Stimulated activated naive CD4-positive, alpha-beta T cell treated with Interleukin-2 at 50 U/mL for 16 hours (primary cell): ENCODE data around the gene SUPT6H.

ENCODE experiments used
- DNase-seq: peaks from one replicate; lab custom pipeline; 2025; lab: John Stamatoyannopoulos, UW

Gene SUPT6H

DNA sequence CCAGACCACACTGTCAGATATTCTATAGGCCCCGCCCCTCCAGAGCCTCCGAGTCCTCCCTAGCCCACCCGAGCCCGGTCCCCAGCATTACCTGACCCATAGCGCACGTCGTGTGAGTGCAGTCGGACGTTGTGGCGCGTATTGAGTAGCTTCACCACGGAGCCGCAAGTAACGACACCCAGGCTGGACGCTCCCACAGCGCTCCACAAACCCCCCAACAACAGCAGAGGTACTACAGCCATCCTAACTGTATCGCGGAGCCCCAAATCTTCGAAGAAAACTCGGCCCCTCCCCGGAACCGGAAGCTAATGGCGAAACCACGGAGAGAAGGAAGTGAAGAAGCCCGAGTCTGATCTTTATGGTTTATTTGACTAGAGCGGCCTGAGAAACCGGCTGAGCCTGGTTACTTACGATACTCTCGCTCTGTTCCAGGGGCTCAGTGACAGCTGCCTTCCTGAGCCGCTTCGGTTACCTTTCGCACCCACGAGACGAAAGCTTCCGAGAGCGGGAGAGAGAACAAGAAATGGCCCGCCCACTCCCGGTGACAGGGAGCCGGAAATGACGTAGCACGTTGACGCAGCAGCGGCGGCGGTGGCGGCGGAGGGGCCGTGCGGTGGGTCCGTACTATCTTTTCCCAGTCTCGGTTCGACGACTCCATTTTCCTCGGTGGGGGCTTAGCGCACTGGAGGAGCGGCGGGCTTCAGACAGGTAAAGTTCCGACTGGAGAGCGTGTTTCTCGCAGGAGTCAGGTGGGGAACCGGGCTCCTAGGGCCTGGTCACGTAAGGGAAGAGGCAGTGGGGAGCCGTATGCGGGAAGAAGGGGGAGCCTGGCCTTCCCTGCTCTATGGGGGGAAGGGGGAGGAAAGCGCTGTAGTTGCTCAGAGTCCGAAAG is at the start of gene SUPT6H, which contains the start of gene SDF2:
Gene SUPT6H (plus strand): TSS at position 571 of the 892 bp plus-strand sequence. CDS start 11,197 bp downstream, outside the sequence.
Gene SDF2 (minus strand): TSS at position 272 of the 892 bp plus-strand sequence. CDS start 30 bp downstream, at position 242.
- peak; percentile 94 for DNase-seq

DNA sequence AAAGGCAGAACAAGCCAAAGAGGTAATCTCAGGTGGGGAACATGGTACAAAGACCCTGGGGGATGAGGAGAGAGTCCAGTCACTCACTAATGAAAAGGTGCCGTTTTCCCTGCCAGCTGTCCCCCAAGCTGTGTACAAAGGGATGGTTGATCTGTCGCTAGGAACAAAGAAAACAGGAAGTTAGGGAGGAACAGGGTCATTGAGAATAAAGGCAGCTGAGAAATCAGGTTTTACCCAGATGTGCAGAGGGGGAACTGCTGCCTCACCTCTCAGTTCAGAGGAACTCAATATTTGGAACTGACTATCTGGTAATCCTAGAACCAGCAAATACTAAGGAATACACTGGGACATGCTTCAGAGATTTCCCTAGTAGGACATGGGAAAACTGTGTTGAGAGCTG is 49.5 kb upstream of the SUPT6H start:
- no peak for DNase-seq

GRCh38 chr17:28612936-28613872 is 48.8 kb upstream of the SUPT6H start:
- peak; percentile 2 for DNase-seq

DNA sequence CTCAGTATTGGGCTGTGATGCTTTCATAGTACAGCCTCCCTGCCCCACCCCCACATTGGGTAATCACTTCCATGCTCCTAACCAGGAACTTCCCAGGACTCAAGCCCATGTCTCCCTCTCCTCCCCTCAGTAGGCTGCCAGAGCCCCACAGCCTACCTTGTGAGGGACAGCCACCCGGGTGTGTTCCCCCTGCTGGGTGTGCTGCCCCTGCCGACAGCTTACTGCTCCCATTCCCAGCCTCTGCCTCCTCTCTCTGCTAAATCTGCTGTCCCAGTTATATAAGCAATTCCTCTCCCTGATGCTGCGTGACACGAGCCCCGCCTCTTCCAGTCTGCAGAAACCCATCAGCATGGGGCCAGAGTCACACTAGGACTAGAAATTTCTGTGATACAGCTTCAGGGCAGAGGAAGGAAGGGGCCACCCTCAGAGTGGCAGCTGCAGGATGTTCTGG is 48.0 kb upstream of the SUPT6H start, which contains the start of gene RSKR:
Gene RSKR (minus strand): TSS at position 255 of the 451 bp plus-strand sequence. CDS start 24 bp downstream, at position 231.
- no peak for DNase-seq

- DNase-seq: no peak
These were observed 46.6 kb upstream of the SUPT6H start for GRCh38 chr17:28615260-28615940.

- DNase-seq: no peak
These were observed 45.7 kb upstream of the SUPT6H start for GRCh38 chr17:28616281-28616680.

GRCh38 chr17:28618464-28618863 is 43.5 kb upstream of the SUPT6H start:
- DNase-seq: no peak

GRCh38 chr17:28620010-28620409 is 42.0 kb upstream of the SUPT6H start:
- DNase-seq: no peak

- DNase-seq: no peak
These were observed 39.8 kb upstream of the SUPT6H start for GRCh38 chr17:28622186-28622585.

DNA sequence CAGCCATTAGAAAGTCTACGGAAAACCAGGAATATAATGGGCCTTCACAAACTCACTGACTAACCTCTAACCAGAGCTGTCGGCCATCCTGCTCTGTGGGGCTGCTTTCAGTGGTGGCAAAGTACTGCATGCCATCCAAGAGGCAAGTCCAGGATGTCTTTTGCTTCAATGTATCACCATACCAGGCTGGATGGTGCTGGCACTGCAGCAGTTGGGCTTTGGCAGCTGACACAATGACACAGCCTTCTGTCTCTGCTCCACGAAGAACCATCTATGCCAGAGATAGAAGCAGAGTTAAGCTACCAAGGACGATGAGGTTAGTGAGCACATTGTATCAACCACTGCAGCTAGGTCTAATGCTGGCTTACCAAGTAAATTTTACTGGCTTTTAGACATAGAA is 38.3 kb upstream of the SUPT6H start:
- no peak for DNase-seq

DNA sequence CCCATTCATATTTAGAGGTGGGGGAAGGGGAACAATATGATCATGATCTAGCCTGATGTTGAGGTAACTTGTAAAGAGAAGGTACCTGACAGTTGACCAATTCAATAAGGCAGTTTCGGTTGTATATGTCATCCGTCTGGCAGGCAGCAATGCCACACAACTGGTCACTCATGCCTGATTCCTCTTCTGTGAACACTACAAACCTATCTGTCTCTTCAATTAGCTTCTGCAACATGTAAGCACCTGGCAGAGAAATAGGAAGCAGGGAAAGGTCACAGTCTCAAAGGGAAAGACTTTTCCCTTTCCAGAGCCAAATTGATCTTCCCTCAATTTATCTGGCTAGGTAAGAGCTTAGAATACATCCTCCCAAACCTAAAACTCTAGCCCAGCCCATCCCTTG is 37.9 kb upstream of the SUPT6H start:
- no peak for DNase-seq

DNA sequence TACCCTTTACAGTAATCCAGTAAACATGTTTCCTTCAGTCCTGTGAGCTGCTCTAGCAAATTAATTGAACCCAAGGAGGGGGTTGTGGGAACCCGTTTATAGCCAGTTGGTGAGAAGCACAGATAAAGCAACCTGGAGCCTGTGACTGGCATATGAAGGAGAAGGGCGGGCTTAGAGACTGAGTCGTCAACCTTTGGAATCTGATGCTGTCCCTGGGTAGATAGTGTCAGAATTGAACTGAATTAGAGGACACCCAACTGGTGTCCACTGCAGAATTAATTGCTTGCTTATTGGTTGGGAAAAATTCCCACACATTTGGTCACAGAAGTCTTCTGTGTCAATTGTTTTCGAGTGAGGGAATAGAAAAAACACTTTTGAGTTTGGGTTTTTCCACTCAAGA is 35.2 kb upstream of the SUPT6H start:
- DNase-seq: no peak

DNA sequence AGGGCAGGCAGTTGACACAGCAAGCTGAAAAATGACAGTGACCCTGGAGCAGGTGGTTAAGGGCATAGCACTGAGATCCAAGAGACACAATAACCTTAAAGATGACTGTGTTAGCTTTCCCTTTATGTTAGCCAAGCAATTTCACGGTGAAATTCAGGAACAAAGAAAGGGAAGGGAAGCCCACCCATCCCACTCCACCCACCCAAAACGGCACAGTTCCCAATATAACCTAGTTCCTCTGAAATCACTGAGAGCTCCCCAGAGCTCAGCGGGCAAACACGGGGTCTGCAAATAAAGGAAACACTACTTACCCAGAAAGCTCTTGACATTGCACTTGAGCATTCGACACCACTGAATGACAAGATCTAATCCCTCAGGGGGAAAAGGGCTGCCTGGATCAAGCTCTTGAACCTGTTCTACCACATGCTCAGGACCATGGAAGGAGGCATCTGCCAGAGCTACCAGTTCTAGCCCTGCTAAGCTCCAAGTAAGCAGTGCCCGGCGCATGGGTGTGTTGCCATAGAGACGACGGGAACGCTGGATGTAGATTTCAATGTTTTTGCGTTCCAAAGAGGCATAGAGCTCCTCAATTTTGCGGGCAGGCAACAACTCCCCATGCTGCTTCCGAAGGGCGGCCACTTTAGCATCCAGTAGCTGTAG is 27.7 kb upstream of the SUPT6H start:
- DNase-seq: no peak

DNA sequence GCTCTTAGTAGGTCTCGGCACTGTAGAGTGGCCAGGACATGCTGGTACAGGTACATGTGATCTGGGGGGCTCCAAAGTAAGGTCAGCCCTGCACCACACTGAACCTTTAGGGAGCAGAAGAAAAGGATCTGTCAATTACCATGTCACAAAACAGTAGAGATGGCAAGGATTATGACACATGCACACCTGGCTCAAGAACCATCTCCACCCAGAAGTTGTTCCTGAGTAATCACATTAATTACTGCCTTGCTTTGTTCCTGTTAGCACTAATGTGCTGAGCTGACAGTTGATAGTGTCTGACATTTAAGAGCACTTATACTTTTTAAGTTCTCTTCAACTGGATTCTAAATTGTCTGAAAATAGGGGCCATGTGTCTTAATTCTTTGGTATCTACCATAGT is 26.5 kb upstream of the SUPT6H start:
- no peak for DNase-seq

- no peak for DNase-seq
These were observed 20.4 kb upstream of the SUPT6H start for GRCh38 chr17:28641579-28641978.

DNA sequence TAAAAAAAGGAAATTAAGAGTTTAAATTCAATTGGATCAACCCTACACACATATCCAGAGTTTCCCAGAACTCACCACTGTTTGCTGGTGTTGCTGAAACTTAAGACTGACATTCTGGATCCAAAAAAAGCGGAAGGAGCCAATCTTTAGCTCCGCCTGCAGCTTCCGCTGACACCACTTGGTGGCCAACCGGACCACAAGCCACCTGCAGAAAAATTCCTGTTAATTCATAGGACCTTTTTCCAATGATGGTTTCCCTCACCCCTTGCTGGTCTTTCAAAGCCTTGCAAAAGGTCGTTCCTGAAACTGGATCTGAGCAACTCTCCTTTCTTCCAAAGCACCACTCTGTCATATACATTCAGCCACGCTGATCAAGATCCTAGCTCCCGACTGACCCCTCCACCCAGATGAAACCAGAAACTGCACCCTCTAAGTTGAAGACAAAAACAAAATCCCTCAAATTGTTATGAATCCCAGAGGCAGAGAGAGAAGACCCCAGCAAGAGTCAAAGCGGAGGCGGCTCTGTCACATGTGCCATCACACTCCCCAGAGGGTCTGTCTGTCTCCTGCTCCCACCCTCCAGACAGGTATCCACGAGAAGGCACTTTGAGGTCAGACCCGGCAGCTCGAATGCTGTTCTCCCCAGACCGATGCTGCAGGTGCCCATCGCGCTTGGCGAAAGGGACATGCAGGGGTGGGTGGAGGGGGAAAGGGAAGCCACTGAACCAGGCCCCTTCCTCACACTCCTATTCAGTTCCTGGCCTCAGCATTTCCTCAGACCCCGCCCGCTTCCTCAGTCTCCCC is 17.8 kb upstream of the SUPT6H start:
- DNase-seq: no peak

DNA sequence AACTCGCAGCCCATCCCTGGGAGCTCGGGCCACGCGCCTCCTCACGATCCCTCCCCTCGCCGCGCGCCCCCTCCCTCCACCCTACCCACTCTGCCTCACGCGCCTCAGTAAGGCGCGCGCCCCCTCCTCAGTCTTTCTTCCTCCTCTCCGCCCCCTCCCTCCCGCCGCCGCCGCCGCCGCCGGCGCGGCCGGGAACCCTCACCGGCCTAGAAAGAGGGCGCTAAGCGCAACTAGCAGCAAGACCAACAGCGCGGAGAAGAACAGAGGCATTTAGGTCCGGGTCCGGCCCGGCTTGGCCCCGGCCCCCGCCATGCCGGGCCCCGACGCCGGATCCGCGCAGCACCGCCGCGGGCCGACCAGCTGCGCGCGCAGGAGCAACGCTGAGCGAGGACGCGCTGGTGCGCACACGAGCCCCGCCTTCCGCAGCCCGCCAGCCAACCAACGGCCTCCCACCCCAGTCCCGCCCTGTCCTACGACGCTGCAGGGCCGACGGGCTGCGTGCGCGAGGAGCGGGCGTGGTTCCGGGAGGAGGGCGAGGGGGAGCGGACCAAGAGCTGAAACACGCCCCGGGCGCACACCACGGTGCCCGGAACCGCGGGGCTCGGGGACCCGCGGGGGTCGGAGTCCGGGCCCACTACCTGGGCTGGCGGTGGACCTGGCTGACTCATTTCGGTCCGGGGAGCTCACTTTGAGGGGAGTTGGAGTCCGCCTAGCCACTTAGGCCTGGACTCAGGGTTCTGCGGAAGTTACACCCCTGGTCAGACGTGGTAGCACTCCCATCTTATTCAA is 17.0 kb upstream of the SUPT6H start, which contains the start of gene BLTP2:
Gene BLTP2 (minus strand): TSS at position 372 of the 789 bp plus-strand sequence. CDS start 102 bp downstream, at position 270.
- DNase-seq: peak; percentile 97

DNA sequence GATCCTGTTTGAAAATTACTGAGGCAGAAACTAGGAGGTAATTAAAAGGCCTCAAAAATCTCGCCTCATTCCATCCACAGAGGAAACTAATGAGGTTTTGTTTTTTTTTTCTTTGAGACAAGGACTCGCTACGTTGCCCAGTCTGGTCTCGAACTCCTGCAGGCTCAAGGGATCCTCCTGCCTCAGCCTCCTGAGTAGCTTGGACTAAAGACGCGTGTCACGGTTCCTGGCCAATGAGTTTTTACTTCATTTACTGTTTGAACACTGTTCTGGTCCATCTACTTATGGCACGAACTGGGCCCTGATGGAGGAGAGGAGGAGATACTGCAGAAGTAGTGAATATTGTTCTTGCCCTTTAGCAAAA is 16.4 kb upstream of the SUPT6H start:
- no peak for DNase-seq

- no peak for DNase-seq
These were observed 15.8 kb upstream of the SUPT6H start for GRCh38 chr17:28646039-28646754.
